Calu3 (cell line): Measurements from ENCODE around the gene ATP6V0A1. TPM values are rescaled to one million over a fixed set of nuclear protein-coding genes. Genes with fewer than 3 reads are reported as not detected.
"Not testable (repeated sequence)": the region's sequence is repeated elsewhere in the genome, so short reads cannot be mapped to it uniquely, and the experiment has no call there.

Experiments used
- BruUV-seq: library from RNA; stranded (reverse); fragments of 400-500 nt; replicated peaks from 2 replicates; lab custom pipeline; 2021; lab: Mats Ljungman, UMichigan
- CTCF ChIA-PET: fragments of 300-600 bp; sonication (Branson Sonifier 250); formaldehyde crosslinking; loops from one replicate; lab custom pipeline; 2022; ENCODE audit warnings: antibody characterized with exemption; lab: Charles Lee
- DNase-seq: peaks from one replicate; pipeline ENCODE4 v3.0.0; 2022
- H3K27ac Mint-ChIP-seq: one replicate; pipeline ENCODE4 v1.8.0; 2022; ENCODE audit warnings: mixed read lengths; ENCODE audit not compliant: unreplicated experiment
- H3K27me3 Mint-ChIP-seq: one replicate; pipeline ENCODE4 v1.8.0; 2022; ENCODE audit warnings: mixed read lengths; ENCODE audit not compliant: unreplicated experiment
- H3K36me3 Mint-ChIP-seq: one replicate; pipeline ENCODE4 v1.8.0; 2022; ENCODE audit warnings: mild to moderate bottlenecking, moderate library complexity, mixed read lengths; ENCODE audit not compliant: insufficient read depth, unreplicated experiment
- H3K4me1 Mint-ChIP-seq: one replicate; pipeline ENCODE4 v1.8.0; 2022; ENCODE audit warnings: mild to moderate bottlenecking, low read depth, mixed read lengths; ENCODE audit not compliant: unreplicated experiment
- H3K4me3 Mint-ChIP-seq: one replicate; pipeline ENCODE4 v1.8.0; 2022; ENCODE audit warnings: mild to moderate bottlenecking, low read depth, moderate library complexity, mixed read lengths; ENCODE audit not compliant: unreplicated experiment
- H3K9me3 Mint-ChIP-seq: one replicate; pipeline ENCODE4 v1.8.0; 2022; ENCODE audit warnings: low read depth, mixed read lengths; ENCODE audit not compliant: unreplicated experiment
- intact Hi-C: fragments of 100-400 bp; cut with micrococcal nuclease; formaldehyde crosslinking; loops from one replicate; pipeline ENCODE4 v1.10.0; 2022; ENCODE audit not compliant: unreplicated experiment
- total RNA-seq: library from RNA; stranded (reverse); gene quantifications from 2 replicates; pipeline ENCODE4 v1.2.3, GENCODE V29; 2022
- TF ChIP-seq, protein P1 (sequence below): fragments of 200-600 bp; IDR thresholded peaks from one replicate; pipeline ENCODE4 v1.8.0; 2022; ENCODE audit warnings: antibody characterized with exemption; ENCODE audit not compliant: unreplicated experiment

The ATP6V0A1 gene
- total RNA-seq, 1 experiment from 2014 or later, result 141 TPM

DNA sequence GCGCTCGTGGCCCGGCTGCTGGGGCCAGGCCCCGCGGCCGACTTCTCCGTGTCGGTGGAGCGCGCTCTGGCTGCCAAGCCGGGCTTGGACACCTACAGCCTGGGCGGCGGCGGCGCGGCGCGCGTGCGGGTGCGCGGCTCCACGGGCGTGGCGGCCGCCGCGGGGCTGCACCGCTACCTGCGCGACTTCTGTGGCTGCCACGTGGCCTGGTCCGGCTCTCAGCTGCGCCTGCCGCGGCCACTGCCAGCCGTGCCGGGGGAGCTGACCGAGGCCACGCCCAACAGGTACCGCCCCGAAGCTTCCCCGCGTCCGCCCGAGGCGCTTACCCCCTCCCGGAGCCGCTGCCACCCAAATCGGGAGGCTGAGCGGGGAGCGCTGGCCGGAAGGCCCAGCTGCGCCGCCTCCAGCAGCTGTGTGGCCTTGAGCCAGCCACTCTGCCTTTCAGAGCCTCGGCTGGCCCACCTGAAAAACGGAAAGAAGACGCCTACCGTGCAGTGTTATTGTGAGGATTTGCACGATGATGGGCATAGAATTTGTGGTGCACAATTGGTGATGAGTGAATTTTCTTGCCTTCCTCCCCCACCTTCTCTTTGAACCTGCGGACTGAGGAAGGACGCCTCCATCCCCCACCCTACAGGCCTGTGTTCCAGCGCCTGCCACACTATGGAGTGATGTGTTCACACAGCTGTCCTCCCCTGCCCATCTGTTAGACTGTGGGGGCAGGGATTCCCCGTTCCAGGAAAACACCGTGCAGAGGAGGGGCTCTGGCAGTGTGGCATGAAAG is 77.9 kb downstream of the ATP6V0A1 start:
- CTCF ChIA-PET, result interaction anchor here (0.7 to 2.9 kb wide), 9 partner anchors 9 to 635 kb away, joined by 3 to 11 read pairs (median 3); partner anchors contain the start of gene TUBG2
- H3K27ac Mint-ChIP-seq, result peak overlapping the region; percentile 55
- H3K36me3 Mint-ChIP-seq, result peaks cover 65% of the 10 kb centered on the region
- intact Hi-C loops, result no loop called here
- no TSS peak for BruUV-seq
- peak overlapping the region; percentile 94 for H3K4me3 Mint-ChIP-seq
- H3K4me1 Mint-ChIP-seq, result peaks cover 53% of the 10 kb centered on the region
- no peaks in the 10 kb centered on the region for H3K27me3 Mint-ChIP-seq
- peak; percentile 93 for DNase-seq
- no peaks in the 10 kb centered on the region for H3K9me3 Mint-ChIP-seq
- TF ChIP-seq, protein P1, sequence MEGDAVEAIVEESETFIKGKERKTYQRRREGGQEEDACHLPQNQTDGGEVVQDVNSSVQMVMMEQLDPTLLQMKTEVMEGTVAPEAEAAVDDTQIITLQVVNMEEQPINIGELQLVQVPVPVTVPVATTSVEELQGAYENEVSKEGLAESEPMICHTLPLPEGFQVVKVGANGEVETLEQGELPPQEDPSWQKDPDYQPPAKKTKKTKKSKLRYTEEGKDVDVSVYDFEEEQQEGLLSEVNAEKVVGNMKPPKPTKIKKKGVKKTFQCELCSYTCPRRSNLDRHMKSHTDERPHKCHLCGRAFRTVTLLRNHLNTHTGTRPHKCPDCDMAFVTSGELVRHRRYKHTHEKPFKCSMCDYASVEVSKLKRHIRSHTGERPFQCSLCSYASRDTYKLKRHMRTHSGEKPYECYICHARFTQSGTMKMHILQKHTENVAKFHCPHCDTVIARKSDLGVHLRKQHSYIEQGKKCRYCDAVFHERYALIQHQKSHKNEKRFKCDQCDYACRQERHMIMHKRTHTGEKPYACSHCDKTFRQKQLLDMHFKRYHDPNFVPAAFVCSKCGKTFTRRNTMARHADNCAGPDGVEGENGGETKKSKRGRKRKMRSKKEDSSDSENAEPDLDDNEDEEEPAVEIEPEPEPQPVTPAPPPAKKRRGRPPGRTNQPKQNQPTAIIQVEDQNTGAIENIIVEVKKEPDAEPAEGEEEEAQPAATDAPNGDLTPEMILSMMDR, result no peak

DNA sequence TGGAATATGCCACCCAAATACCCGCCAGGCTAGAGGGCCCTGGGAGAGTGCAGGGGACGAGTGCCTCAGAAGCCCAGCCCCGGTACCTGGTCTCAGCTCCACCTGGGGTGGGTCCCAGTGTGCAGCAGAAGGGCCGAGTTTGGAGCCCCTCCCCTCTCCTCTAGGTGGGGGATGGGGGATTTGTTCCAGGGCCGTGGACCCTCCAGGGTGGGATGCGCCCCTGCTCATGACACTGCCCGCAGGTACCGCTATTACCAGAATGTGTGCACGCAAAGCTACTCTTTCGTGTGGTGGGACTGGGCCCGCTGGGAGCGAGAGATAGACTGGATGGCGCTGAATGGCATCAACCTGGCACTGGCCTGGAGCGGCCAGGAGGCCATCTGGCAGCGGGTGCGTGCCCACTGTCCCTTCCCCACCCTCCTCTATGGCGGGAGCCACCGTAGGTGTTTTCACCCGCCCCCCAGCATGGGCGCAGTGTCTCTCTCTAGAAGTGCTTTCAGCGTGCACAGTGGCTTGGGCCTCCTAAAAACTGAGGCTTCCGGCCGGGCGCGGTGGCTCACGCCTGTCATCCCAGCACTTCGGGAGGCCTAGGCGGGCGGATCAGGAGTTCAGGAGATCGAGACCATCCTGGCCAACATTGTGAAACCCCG is 78.6 kb downstream of the ATP6V0A1 start:
- CTCF ChIA-PET, result interaction anchor here (0.6 to 2.9 kb wide), 4 partner anchors 10 to 18 kb away, joined by 3 to 11 read pairs (median 6); no protein-coding TSS in a partner anchor
- Mint-ChIP-seq H3K27me3 (no peaks in the 10 kb centered on the region), H3K27ac (peak overlapping the region; percentile 55), H3K9me3 (no peaks in the 10 kb centered on the region), H3K4me3 (peak overlapping the region; percentile 94), H3K4me1 (peaks cover 51% of the 10 kb centered on the region), H3K36me3 (peaks cover 65% of the 10 kb centered on the region)
- TF ChIP-seq, protein P1, result no peak
- intact Hi-C loops, result no loop called here
- no peak for DNase-seq
- BruUV-seq, result no TSS peak

DNA sequence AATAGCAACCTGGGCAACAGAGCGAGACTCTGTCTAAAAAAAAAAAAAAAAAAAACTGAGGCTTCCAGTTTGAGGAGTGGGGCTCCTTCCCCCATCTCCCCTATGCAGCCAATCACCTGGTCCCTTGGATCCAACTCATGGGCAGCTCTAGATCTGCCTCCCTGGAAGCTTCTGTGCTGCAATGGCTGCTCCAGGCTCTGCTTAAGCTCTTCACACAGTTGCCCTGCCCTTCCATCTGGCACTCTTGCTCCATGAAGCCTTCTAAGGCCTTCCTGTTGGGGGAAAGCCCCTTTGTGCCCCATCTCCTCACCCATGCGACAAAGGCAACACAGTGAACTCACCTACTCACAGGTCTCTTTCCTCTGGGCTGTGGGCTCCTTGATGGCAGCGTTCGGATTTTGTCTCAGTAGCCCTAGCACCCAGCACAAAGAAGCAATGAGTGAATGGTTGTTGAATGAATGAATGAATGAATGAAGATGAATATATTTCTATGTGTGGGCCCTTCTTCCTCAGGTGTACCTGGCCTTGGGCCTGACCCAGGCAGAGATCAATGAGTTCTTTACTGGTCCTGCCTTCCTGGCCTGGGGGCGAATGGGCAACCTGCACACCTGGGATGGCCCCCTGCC is 79.3 kb downstream of the ATP6V0A1 start:
- Mint-ChIP-seq H3K9me3 (no peaks in the 10 kb centered on the region), H3K4me1 (peaks cover 51% of the 10 kb centered on the region)
- TSS peak; percentile 43 for BruUV-seq

DNA sequence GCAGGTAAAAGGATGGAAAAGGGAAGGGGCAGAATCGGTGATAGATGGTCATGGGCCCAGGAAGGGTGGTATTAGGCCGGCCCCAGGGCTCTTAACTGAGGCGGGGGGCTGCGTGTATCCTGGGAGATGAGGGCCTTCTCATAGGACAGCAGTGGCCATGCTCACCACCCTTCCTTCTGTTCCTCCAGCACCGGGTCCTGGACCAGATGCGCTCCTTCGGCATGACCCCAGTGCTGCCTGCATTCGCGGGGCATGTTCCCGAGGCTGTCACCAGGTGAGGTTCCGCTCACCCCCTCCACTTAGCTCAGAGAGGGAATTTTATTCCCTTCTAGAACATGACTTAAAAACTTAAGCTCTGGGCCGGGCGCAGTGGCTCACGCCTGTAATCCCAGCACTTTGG is 79.8 kb downstream of the ATP6V0A1 start:
- Mint-ChIP-seq H3K27ac (no peak overlapping the region), H3K36me3 (peaks cover 75% of the 10 kb centered on the region), H3K4me3 (peak overlapping the region; percentile 94), H3K4me1 (peaks cover 47% of the 10 kb centered on the region), H3K9me3 (no peaks in the 10 kb centered on the region), H3K27me3 (no peaks in the 10 kb centered on the region)
- no peak for DNase-seq
- TF ChIP-seq, protein P1, result no peak
- intact Hi-C loops, result no loop called here
- no TSS peak for BruUV-seq
- CTCF ChIA-PET, result no interaction called here

More for the DNA sequence above, 79.3 kb downstream of the ATP6V0A1 start:
- intact Hi-C loops, result no loop called here
- CTCF ChIA-PET, result interaction anchor here (0.6 to 2.9 kb wide), 3 partner anchors 10 to 18 kb away, joined by 3 to 11 read pairs (median 4); no protein-coding TSS in a partner anchor
- H3K36me3 Mint-ChIP-seq, result peaks cover 70% of the 10 kb centered on the region
- peak overlapping the region; percentile 11 for H3K27ac Mint-ChIP-seq
- TF ChIP-seq, protein P1, result no peak
- no peaks in the 10 kb centered on the region for H3K27me3 Mint-ChIP-seq
- no peak for DNase-seq
- H3K4me3 Mint-ChIP-seq, result peak overlapping the region; percentile 94

DNA sequence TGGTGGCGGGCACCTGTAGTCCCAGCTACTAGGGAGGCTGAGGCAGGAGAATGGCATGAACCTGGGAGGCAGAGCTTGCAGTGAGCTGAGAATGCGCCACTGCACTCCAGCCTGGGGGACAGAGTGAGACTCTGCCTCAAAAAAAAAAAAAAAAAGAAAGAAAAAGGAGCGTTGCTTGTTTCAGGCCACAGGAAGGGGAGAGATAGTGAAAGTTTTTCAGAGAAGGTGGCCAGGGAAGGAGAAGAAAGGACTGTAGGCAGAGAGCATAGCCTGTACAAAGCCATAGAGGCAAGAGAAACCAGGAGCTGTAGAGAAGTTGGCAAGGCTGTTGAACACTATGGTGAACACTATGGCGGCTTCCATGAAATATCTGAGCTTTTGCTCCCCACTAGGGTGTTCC is 81.9 kb downstream of the ATP6V0A1 start:
- H3K27me3 Mint-ChIP-seq, H3K9me3 Mint-ChIP-seq, DNase-seq, intact Hi-C loops, BruUV-seq, H3K4me3 Mint-ChIP-seq: not testable (repeated sequence)
- CTCF ChIA-PET, result interaction anchor here (0.5 to 1.6 kb wide), 5 partner anchors 13 to 242 kb away, joined by 3 to 6 read pairs (median 4); no protein-coding TSS in a partner anchor
- Mint-ChIP-seq H3K36me3 (peaks cover 88% of the 10 kb centered on the region), H3K4me1 (peaks cover 39% of the 10 kb centered on the region), H3K27ac (peak overlapping the region; percentile 4)
